HG02938 (cell line): ENCODE results near the gene ZDHHC13.

Experiments
- ATAC-seq: cut with Tn5 transposase; IDR thresholded peaks from one replicate; pipeline ENCODE4 v1.9.1; 2021; ENCODE audit warnings: mild to moderate bottlenecking, moderate library complexity; ENCODE audit not compliant: unreplicated experiment

ZDHHC13 gene

GRCh38 chr11:19163617-19164016, 46.6 kb downstream of the ZDHHC13 start:
- ATAC-seq = no peak

- no peak for ATAC-seq
Measured at GRCh38 chr11:19164230-19164855, 47.4 kb downstream of the ZDHHC13 start.

DNA sequence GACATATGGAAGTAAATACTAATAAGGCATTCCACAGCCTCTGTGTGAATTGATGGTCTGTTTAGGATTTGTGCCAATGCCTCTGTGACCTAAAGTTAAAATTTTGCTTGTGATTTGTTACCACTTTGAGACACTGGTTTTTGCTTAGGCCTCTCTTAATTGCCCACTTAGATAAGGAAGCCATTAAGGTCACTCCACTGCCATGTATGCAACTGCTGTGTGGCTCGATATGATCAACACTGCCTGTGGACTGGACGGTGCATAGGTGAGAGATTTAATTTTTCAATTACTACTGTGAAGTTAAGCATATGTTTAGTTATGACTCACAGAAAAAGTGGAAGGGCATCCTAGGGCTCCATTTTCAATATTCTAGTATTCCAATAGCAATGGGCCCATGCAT, 47.9 kb downstream of the ZDHHC13 start:
- no peak for ATAC-seq

GRCh38 chr11:19168090-19168489, 51.1 kb downstream of the ZDHHC13 start:
- no peak for ATAC-seq

- no peak for ATAC-seq
Measured at GRCh38 chr11:19173004-19173689, 56.2 kb downstream of the ZDHHC13 start.

DNA sequence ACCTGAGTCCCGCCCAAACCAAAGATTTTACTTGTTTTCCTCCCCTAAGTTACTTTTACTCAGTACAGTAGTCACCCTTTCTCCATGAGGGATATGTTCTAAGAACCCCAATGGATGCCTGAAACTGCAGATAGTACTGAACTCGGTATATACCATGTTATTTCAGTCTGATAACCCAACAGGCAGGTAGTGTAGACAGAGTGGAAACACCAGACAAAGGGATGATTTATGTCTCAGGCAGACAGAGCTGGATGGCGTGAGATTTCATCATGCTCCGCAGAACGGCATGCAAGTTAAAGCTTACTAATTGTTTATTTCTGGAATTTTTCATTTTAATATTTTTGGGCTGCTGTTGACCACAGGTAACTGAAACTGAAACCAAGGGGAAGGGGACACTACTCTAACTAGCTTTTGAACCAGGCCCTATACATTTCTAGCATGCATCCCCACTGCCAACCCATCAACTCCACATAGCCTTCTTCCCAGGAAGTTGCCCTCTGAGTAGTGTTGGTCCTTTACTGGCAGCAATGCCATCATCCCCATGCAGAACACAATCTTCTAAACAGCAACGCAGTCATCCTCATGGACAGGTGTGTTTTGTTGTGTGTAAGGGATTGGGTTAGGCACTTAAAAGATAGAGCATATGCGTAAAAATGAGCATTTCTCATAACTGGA, 57.1 kb downstream of the ZDHHC13 start:
- ATAC-seq = no peak

- no peak for ATAC-seq
Measured at GRCh38 chr11:19176629-19177186, 59.7 kb downstream of the ZDHHC13 start.

DNA sequence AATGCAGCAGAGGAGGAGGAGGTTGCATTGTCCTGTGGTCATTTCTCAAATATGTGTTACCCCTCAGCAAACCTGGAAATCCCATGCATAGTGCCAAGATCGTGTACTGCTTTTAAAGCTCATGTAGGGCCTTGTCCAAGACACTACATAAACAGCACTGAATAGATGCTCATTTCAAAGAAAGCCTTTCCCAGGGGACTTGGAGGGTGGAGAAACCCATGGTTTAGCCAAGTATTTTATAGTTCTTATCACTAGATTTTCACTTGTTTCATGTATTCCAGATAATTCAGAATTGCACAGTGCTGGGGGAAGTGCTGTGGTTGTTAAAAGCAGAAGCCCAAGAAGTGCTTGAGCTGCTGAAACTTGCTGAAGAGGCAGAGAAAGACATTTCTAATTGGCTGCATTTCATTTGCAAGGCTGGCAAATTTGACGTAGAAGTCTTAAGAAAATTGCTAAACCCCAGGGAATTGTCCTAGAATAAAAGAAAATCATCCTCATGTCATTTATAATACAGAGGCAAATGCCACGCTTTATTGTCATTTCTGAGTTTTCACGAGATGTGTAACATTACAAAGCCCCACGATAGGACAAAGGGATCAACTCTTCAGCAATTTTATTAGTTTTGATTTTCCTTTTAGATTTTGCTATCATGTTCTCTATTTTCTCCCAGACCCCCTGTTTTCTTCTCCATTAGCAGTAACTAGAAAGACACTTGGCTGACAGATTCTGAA, 64.7 kb downstream of the ZDHHC13 start:
- ATAC-seq = no peak

DNA sequence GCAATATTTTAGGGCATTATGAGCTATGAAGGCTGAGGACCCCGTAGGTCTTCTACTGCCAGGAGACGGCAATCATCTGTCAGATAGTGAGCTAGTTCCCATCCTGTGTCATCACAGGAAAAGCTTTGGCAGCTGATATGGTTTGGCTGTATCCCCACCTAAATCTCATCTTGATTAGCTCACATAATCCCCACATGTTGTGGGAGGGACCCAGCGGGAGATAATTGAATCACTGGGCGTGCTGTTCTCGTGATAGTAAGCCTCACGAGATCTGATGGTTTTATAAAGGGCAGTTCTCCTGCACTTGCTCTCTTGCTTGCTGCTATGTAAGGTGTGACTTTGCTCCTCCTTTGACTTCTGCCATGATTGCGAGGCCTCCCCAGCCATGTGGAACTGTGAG, 66.7 kb downstream of the ZDHHC13 start:
- no peak for ATAC-seq

GRCh38 chr11:19185036-19185435, 68.1 kb downstream of the ZDHHC13 start:
- ATAC-seq = no peak

- ATAC-seq = no peak
Measured at GRCh38 chr11:19185516-19186052, 68.6 kb downstream of the ZDHHC13 start.

DNA sequence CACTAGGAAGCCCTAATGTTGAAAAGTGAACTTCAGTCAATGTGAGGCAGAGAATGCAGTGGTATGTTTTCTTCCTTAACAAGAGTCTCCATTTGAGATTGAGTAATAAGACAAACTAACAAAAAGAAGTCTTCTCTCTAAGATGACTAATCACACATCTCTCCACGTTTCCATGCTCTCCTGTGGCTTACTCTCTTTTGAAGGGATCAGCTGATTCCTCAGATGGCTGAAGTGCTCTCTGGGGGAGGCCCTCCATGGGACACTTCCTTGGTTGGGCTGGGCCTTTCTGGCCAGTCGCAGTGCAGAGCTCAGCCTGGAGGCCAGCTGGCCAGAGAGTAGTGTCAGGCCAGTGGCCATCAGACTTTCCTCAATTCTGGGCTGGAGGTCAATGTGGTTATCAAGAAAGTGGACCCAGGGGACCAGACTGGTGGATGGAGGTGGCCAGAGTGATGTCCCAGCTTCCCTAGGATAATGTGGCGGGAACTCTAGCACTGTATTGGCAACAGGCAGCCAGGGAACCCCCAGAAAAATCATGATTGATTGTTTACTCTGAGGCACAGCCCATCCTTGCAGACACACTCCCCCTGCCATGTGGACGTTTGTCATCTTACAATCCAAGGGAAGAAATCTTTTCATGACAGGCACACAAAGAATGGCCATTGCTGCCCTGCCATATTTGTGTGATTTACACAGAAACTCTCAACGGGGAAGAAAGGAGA, 70.3 kb downstream of the ZDHHC13 start:
- ATAC-seq = no peak

GRCh38 chr11:19187833-19188258, 70.9 kb downstream of the ZDHHC13 start:
- ATAC-seq = no peak

- ATAC-seq = no peak
Measured at GRCh38 chr11:19191530-19192169, 74.7 kb downstream of the ZDHHC13 start.

GRCh38 chr11:19193916-19194315, 76.9 kb downstream of the ZDHHC13 start:
- no peak for ATAC-seq

DNA sequence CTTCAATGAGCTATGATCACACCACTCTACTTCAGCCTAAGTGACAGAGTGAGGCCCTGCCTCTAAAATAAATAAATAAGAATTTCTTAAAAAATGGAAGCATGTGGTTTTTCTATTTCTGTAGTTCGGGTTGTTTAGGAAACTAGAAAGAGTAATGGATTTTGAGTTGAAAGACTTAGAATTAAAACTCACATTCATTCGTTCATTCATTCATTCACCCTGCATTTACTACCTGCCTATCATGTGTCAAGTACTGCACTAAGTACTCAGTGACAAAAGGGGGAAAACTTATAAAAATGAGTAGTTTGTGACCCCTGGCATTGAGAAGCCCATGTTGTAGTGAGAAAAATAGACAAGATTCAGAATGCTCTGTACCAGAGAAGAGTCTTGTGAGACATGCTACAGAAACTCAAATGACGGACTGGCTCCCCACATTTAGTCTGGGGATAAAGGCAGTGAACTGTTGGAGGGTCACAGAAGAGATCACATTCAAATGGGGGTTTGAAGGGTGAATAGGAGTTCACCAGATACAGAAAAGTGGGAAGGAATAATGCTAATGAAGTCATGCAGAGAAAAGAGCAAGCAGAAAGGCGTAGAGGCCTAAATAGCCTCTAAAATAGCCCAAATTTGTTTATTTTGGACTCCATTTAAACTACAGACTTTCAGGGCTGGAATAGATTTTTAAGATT, 77.8 kb downstream of the ZDHHC13 start:
- ATAC-seq = no peak

DNA sequence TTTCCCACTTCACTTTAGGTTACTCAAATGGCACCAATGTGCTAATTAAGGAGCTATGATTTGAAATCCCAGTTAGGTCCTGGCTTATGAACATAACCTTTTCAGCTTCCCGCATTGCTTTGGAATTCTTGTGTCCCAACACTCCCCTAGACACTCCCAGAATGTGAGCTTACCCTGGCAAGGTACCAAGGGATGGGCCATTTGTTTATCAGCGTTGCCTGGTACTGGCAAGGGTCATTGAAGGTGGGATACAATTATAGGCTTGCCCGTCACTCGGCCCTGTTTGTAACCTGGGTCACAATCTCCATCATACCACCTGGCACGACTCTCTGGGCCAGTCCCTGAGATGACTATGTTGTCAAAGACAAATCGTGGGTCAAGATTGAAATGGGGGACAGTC, 79.5 kb downstream of the ZDHHC13 start:
- ATAC-seq = no peak

DNA sequence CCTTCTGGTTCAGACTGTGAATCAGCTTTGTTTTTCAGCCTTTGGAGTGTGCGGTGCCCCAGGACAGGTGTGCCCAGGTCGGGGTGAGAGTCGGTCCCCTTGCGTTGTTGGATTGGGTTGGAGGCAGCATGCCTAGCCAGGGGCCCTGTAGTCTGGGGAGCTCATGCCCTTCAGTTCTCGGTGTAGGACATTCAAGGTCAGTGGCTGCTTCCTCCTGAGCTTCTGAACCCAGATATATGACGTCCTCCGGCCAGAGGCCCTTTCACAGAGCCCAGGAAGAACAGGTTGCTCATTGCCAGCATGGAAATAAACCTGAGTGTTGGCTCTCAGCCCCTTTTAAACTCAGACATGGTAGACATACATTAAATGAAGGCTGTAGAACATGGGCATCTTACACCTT, 82.1 kb downstream of the ZDHHC13 start:
- no peak for ATAC-seq

GRCh38 chr11:19199771-19200170, 82.8 kb downstream of the ZDHHC13 start:
- no peak for ATAC-seq
